ENCODE measurements around the gene CCBE1.

DNA sequence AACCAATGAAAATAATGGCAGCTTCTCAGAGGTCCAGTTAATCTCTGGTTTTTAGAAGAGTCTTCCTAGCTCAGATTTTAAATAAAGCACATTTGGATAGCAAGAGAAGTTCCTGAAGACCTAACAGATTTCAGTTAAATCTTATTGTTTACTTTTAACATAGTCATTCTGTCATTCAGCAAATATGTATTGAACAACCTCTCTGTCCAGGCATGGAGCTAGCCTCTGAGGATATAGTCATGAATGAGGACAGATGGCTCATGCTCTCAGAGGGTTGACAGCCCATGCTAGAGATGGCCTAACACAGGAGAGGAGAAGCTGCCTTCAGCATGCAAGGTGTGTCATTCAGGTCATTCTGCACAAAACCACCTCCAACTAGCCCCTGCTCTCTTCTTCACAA is 6.2 kb downstream of the CCBE1 start:
- TF ChIP-seq, protein P1, sequence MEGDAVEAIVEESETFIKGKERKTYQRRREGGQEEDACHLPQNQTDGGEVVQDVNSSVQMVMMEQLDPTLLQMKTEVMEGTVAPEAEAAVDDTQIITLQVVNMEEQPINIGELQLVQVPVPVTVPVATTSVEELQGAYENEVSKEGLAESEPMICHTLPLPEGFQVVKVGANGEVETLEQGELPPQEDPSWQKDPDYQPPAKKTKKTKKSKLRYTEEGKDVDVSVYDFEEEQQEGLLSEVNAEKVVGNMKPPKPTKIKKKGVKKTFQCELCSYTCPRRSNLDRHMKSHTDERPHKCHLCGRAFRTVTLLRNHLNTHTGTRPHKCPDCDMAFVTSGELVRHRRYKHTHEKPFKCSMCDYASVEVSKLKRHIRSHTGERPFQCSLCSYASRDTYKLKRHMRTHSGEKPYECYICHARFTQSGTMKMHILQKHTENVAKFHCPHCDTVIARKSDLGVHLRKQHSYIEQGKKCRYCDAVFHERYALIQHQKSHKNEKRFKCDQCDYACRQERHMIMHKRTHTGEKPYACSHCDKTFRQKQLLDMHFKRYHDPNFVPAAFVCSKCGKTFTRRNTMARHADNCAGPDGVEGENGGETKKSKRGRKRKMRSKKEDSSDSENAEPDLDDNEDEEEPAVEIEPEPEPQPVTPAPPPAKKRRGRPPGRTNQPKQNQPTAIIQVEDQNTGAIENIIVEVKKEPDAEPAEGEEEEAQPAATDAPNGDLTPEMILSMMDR (IDR thresholded peaks at IDR 0.05; ENCODE audit: poor library complexity, severe bottlenecking): no peak
- TF ChIP-seq EZH2 (IDR thresholded peaks at IDR 0.05; ENCODE audit: borderline replicate concordance, insufficient read depth, low read length, poor library complexity, severe bottlenecking) (no peak), REST (IDR thresholded peaks at IDR 0.05; ENCODE audit: borderline replicate concordance) (no peak), POLR2AphosphoS5 (IDR thresholded peaks at IDR 0.05) (no peak), EP300 (conservative IDR thresholded peaks at IDR 0.05; ENCODE audit: poor library complexity, severe bottlenecking) (no peak), TAF1 (IDR thresholded peaks at IDR 0.05; ENCODE audit: low read depth) (no peak), RAD21 (conservative IDR thresholded peaks at IDR 0.05) (no peak), SMC3 (conservative IDR thresholded peaks at IDR 0.05; ENCODE audit: poor library complexity) (no peak)
